NB4 (cell line): ENCODE data around the gene MOB2.
"Not testable (repeated sequence)": the region's sequence is repeated elsewhere in the genome, so short reads cannot be mapped to it uniquely, and the experiment has no call there.

ENCODE experiments used
- DNase-seq: peaks from one replicate; pipeline ENCODE4 v3.0.0; 2010; ENCODE audit warnings: low read depth
- H3K4me3 ChIP-seq: one replicate; pipeline ENCODE4 v1.5.1; 2011; ENCODE audit warnings: mild to moderate bottlenecking, low read depth, low read length, moderate library complexity
- CTCF ChIP-seq: IDR thresholded peaks from one replicate; pipeline ENCODE4 v1.5.1; 2012; ENCODE audit warnings: low read depth, low read length
- MAX ChIP-seq: IDR thresholded peaks from 2 replicates; pipeline ENCODE4 v1.6.1; 2011; ENCODE audit warnings: low read depth, low read length
- MYC ChIP-seq: IDR thresholded peaks from 2 replicates; pipeline ENCODE4 v1.6.1; 2011; ENCODE audit warnings: low read depth, low read length
- POLR2A ChIP-seq: IDR thresholded peaks from 2 replicates; pipeline ENCODE4 v1.6.1; 2011; ENCODE audit warnings: mild to moderate bottlenecking; ENCODE audit not compliant: insufficient read length; ENCODE audit errors: extremely low read depth

The MOB2 gene

GRCh38 chr11:1438261-1438966 is 48.2 kb downstream of the MOB2 start:
- DNase-seq: no peak
- TF ChIP-seq CTCF (no peak), POLR2A (no peak), MYC (no peak), MAX (no peak)

GRCh38 chr11:1437500-1437899 is 49.1 kb downstream of the MOB2 start:
- no peak for DNase-seq
- TF ChIP-seq CTCF (no peak), POLR2A (no peak), MYC (no peak), MAX (no peak)
- no peak overlapping the region for H3K4me3 ChIP-seq

More at GRCh38 chr11:1438261-1438966, 48.2 kb downstream of the MOB2 start:
- no peak overlapping the region for H3K4me3 ChIP-seq

GRCh38 chr11:1436468-1437039 is 50.0 kb downstream of the MOB2 start:
- no peak for TF ChIP-seq MAX
- no peak for TF ChIP-seq POLR2A
- TF ChIP-seq CTCF: no peak
- no peak for TF ChIP-seq MYC
- no peak overlapping the region for H3K4me3 ChIP-seq
- no peak for DNase-seq

- no peak overlapping the region for H3K4me3 ChIP-seq
- DNase-seq: no peak
- TF ChIP-seq CTCF (no peak), MAX (no peak), MYC (no peak), POLR2A (no peak)
Observed at GRCh38 chr11:1435820-1436467, 50.6 kb downstream of the MOB2 start.

- not testable (repeated sequence) for H3K4me3 ChIP-seq, DNase-seq
Observed at GRCh38 chr11:1435479-1435819, 51.1 kb downstream of the MOB2 start.

GRCh38 chr11:1433977-1434640 is 52.5 kb downstream of the MOB2 start:
- no peak for TF ChIP-seq POLR2A
- no peak for TF ChIP-seq MAX
- TF ChIP-seq CTCF: no peak
- TF ChIP-seq MYC: no peak
- no peak for DNase-seq
- no peak overlapping the region for H3K4me3 ChIP-seq
